Activated CD8-positive, alpha-beta memory T cell treated with anti-CD3 and anti-CD28 coated beads for 1 hour (primary cell): ENCODE results near the gene SCN8A.

ENCODE experiments used
- DNase-seq, 2 donors: peaks; one replicate each; pipeline ENCODE4 v3.0.0-alpha.2; 2020; ENCODE audit warnings: low read depth in 1 of 2; ENCODE audit errors: extremely low read depth in 1 of 2

The SCN8A gene

GRCh38 chr12:51667269-51667668 lies 76.2 kb downstream of the SCN8A start:
- DNase-seq = no peak

GRCh38 chr12:51669271-51669670 lies 78.2 kb downstream of the SCN8A start:
- no peak for DNase-seq

GRCh38 chr12:51669996-51670395 lies 79.0 kb downstream of the SCN8A start:
- no peak for DNase-seq

- DNase-seq = no peak
These were observed 81.3 kb downstream of the SCN8A start for GRCh38 chr12:51672334-51672733.

GRCh38 chr12:51675071-51675803 lies 84.2 kb downstream of the SCN8A start:
- DNase-seq = no peak

- DNase-seq = no peak
These were observed 85.8 kb downstream of the SCN8A start for GRCh38 chr12:51676875-51677274.

- DNase-seq = no peak
These were observed 86.4 kb downstream of the SCN8A start for GRCh38 chr12:51677284-51677968.

- no peak for DNase-seq
These were observed 87.2 kb downstream of the SCN8A start for GRCh38 chr12:51678086-51678724.

GRCh38 chr12:51682981-51683380 lies 91.9 kb downstream of the SCN8A start:
- DNase-seq = no peak

GRCh38 chr12:51683763-51684357 lies 92.8 kb downstream of the SCN8A start:
- DNase-seq = no peak

- no peak for DNase-seq
These were observed 95.7 kb downstream of the SCN8A start for GRCh38 chr12:51686727-51687126.

- no peak for DNase-seq
These were observed 96.1 kb downstream of the SCN8A start for GRCh38 chr12:51687177-51687576.

- DNase-seq = no peak
These were observed 96.6 kb downstream of the SCN8A start for GRCh38 chr12:51687614-51688013.

GRCh38 chr12:51689983-51690382 lies 99.0 kb downstream of the SCN8A start:
- DNase-seq = no peak

GRCh38 chr12:51692016-51692415 lies 101.0 kb downstream of the SCN8A start:
- DNase-seq = no peak

- no peak for DNase-seq
These were observed 102.5 kb downstream of the SCN8A start for GRCh38 chr12:51693569-51693968.

- no peak for DNase-seq
These were observed 103.1 kb downstream of the SCN8A start for GRCh38 chr12:51694146-51694545.

GRCh38 chr12:51695241-51696010 lies 104.4 kb downstream of the SCN8A start:
- no peak for DNase-seq

- DNase-seq = no peak
These were observed 108.2 kb downstream of the SCN8A start for GRCh38 chr12:51699219-51699618.

- no peak for DNase-seq
These were observed 109.9 kb downstream of the SCN8A start for GRCh38 chr12:51700887-51701286.

GRCh38 chr12:51702587-51702986 lies 111.6 kb downstream of the SCN8A start:
- DNase-seq = no peak
